Measurements from ENCODE around the gene PKDCC. TPM values are rescaled to one million over a fixed set of nuclear protein-coding genes. Genes with fewer than 3 reads are reported as not detected.

Gene PKDCC
- total and polyA plus RNA-seq, 2 of the 13 experiments (the other 11 are each of a cell fraction or from before 2014, with no cell fraction given) = 52.6 to 58.8 TPM

- TF ChIP-seq ZBED4 (CRISPR knock-in tag; IDR thresholded peaks at IDR 0.05; ENCODE audit: borderline replicate concordance) = no peak; the same call in 1 of the 2 replicates
- no peak for TF ChIP-seq TOE1 (CRISPR knock-in tag; IDR thresholded peaks at IDR 0.05)
- TF ChIP-seq TBX2 (CRISPR knock-in tag; IDR thresholded peaks at IDR 0.05; ENCODE audit: borderline replicate concordance) = 0 out of 2 replicates have a peak, but pooled peaks have one; percentile 49
- no peak for TF ChIP-seq ZNF747 (CRISPR knock-in tag; IDR thresholded peaks at IDR 0.05; ENCODE audit: borderline replicate concordance)
- TF ChIP-seq PHF20 (CRISPR knock-in tag; IDR thresholded peaks at IDR 0.05) = no peak
- no peak for TF ChIP-seq TEAD3 (CRISPR knock-in tag; optimal IDR thresholded peaks at IDR 0.05; ENCODE audit: borderline replicate concordance)
- no peak for TF ChIP-seq ZNF737 (CRISPR knock-in tag; IDR thresholded peaks at IDR 0.05; ENCODE audit: borderline replicate concordance)
- TF ChIP-seq ZNF138 (CRISPR knock-in tag; IDR thresholded peaks at IDR 0.05; ENCODE audit: low read depth) = no peak
- TF ChIP-seq RXRB (CRISPR knock-in tag; IDR thresholded peaks at IDR 0.05; ENCODE audit: borderline replicate concordance) = peak; percentile 33; the same call in 1 of the 2 replicates
- peak; percentile 55; the same call in 1 of the 2 replicates for TF ChIP-seq RXRA (CRISPR knock-in tag; IDR thresholded peaks at IDR 0.05)
- no peak for TF ChIP-seq SMYD3 (CRISPR knock-in tag; IDR thresholded peaks at IDR 0.05)
- no peak for TF ChIP-seq ZNF446 (CRISPR knock-in tag; IDR thresholded peaks at IDR 0.05)
- TF ChIP-seq ZNF432 (CRISPR knock-in tag; IDR thresholded peaks at IDR 0.05; ENCODE audit: borderline replicate concordance) = no peak
- TF ChIP-seq ZSCAN21 (CRISPR knock-in tag; IDR thresholded peaks at IDR 0.05; ENCODE audit: borderline replicate concordance) = no peak
- TF ChIP-seq AGO2 (optimal IDR thresholded peaks at IDR 0.05; ENCODE audit: low read depth, low read length) = peak; percentile 68
- TF ChIP-seq FOXO4 (CRISPR knock-in tag; conservative IDR thresholded peaks at IDR 0.05) = no peak
- TF ChIP-seq TSC22D2 (CRISPR knock-in tag; IDR thresholded peaks at IDR 0.05; ENCODE audit: borderline replicate concordance) = no peak
- TF ChIP-seq ZNF512B (CRISPR knock-in tag; IDR thresholded peaks at IDR 0.05; ENCODE audit: borderline replicate concordance) = peak; percentile 44; the same call in 1 of the 2 replicates
- no peak for TF ChIP-seq ZNF709 (CRISPR knock-in tag; IDR thresholded peaks at IDR 0.05)
- peak; percentile 67 for TF ChIP-seq NCOA2 (CRISPR knock-in tag; IDR thresholded peaks at IDR 0.05)
Measured at GRCh38 chr2:42053791-42054701, 6.2 kb downstream of the PKDCC start (continued).

All from HepG2 (cell line).